Epithelial cell of umbilical artery (primary cell): ENCODE results near the gene ADAR. TPM values are rescaled to one million over a fixed set of nuclear protein-coding genes. Genes with fewer than 3 reads are reported as not detected.

Experiments
- total RNA-seq: library from RNA; depleted of rRNA; stranded (reverse); fragments of >200 nt; gene quantifications from 2 replicates; pipeline ENCODE4 v1.2.3, GENCODE V29; 2014

ADAR gene, protein sequence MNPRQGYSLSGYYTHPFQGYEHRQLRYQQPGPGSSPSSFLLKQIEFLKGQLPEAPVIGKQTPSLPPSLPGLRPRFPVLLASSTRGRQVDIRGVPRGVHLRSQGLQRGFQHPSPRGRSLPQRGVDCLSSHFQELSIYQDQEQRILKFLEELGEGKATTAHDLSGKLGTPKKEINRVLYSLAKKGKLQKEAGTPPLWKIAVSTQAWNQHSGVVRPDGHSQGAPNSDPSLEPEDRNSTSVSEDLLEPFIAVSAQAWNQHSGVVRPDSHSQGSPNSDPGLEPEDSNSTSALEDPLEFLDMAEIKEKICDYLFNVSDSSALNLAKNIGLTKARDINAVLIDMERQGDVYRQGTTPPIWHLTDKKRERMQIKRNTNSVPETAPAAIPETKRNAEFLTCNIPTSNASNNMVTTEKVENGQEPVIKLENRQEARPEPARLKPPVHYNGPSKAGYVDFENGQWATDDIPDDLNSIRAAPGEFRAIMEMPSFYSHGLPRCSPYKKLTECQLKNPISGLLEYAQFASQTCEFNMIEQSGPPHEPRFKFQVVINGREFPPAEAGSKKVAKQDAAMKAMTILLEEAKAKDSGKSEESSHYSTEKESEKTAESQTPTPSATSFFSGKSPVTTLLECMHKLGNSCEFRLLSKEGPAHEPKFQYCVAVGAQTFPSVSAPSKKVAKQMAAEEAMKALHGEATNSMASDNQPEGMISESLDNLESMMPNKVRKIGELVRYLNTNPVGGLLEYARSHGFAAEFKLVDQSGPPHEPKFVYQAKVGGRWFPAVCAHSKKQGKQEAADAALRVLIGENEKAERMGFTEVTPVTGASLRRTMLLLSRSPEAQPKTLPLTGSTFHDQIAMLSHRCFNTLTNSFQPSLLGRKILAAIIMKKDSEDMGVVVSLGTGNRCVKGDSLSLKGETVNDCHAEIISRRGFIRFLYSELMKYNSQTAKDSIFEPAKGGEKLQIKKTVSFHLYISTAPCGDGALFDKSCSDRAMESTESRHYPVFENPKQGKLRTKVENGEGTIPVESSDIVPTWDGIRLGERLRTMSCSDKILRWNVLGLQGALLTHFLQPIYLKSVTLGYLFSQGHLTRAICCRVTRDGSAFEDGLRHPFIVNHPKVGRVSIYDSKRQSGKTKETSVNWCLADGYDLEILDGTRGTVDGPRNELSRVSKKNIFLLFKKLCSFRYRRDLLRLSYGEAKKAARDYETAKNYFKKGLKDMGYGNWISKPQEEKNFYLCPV
- total RNA-seq = 55.9 and 118 TPM in 2 replicates

GRCh38 chr1:154607609-154608396 lies at the start of gene ADAR:
Gene ADAR (minus strand): TSS chr1:154608186. CDS start chr1:154608006, 180 bp downstream.

GRCh38 chr1:154567386-154568156 lies 40.4 kb downstream of the ADAR start, which contains the start of gene CHRNB2:
Gene CHRNB2 (plus strand): TSS chr1:154567778. CDS start chr1:154568045, 267 bp downstream.

GRCh38 chr1:154557939-154558719 lies 49.9 kb downstream of the ADAR start, which contains the start of gene UBE2Q1:
Gene UBE2Q1 (minus strand): TSS chr1:154558662. CDS start chr1:154558553, 109 bp downstream.

Other genes starting within 250 kb of the ADAR start
- 0.65 and 4.1 TPM in 2 replicates for gene IL6R, start 202.8 kb downstream of the ADAR start, total RNA-seq
- 1.5 and 3.2 TPM in 2 replicates for gene TDRD10, start 106.0 kb downstream of the ADAR start, total RNA-seq
- 30.9 and 47.4 TPM in 2 replicates for gene SHE, start 105.8 kb downstream of the ADAR start, total RNA-seq
- gene UBE2Q1, start 49.5 kb downstream of the ADAR start, total RNA-seq = 29.6 and 32.8 TPM in 2 replicates
- gene CHRNB2, start 40.4 kb downstream of the ADAR start, total RNA-seq = not detected in 2 replicates